ENCODE measurements around the gene SPACA9. TPM values are rescaled to one million over a fixed set of nuclear protein-coding genes. Genes with fewer than 3 reads are reported as not detected.

Gene SPACA9
- polyA plus RNA-seq, 3 donors from 2014 or later: 1.6 to 6.5 (median 2.4) TPM

GRCh38 chr9:132876849-132877248 is 1.8 kb upstream of the SPACA9 start:
- Mint-ChIP-seq H3K27ac (no peak overlapping the region), H3K4me3 (peak overlapping the region; percentile 44 to 84 (median 79)), H3K9me3 (no peaks in the 10 kb centered on the region), H3K36me3 (no peaks in the 10 kb centered on the region), H3K27me3 (ENCODE audit: low read depth in 3 of 3) (peaks cover 1 to 10% (median 10%) of the 10 kb centered on the region in 3 donors), H3K4me1 (peaks cover 12 to 23% of the 10 kb centered on the region in 2 donors)
- no peak for DNase-seq

GRCh38 chr9:132877458-132877823 is 1.3 kb upstream of the SPACA9 start:
- H3K36me3 Mint-ChIP-seq: no peaks in the 10 kb centered on the region
- peaks cover 12 to 23% of the 10 kb centered on the region in 2 donors for H3K4me1 Mint-ChIP-seq
- DNase-seq: no peak
- H3K9me3 Mint-ChIP-seq: no peaks in the 10 kb centered on the region
- H3K27ac Mint-ChIP-seq: peak overlapping the region in 3 of 6 donors; percentile 22 to 39 (median 31)
- peak overlapping the region; percentile 70 to 84 (median 79) for H3K4me3 Mint-ChIP-seq
- peaks cover 1 to 10% (median 10%) of the 10 kb centered on the region in 3 donors for H3K27me3 Mint-ChIP-seq (ENCODE audit: low read depth in 3 of 3)

- H3K27me3 Mint-ChIP-seq (ENCODE audit: low read depth in 3 of 3): peaks cover 0 to 12% (median 10%) of the 10 kb centered on the region in 3 donors
- peak; percentile 76 to 80 (median 79) for DNase-seq
- peaks cover 12 to 23% of the 10 kb centered on the region in 2 donors for H3K4me1 Mint-ChIP-seq
- no peaks in the 10 kb centered on the region for H3K36me3 Mint-ChIP-seq
- H3K4me3 Mint-ChIP-seq: peak within 1 kb of the TSS; percentile 81 to 90 (median 84)
- peak within 1 kb of the TSS; percentile 34 to 92 (median 74) for H3K27ac Mint-ChIP-seq
- no peaks in the 10 kb centered on the region for H3K9me3 Mint-ChIP-seq
These were observed 639 bp upstream of the SPACA9 start, which contains the start of gene AK8 for GRCh38 chr9:132877824-132878694. Gene AK8, minus strand, starts transcription at chr9:132878284. Its CDS starts 29 bp downstream, at chr9:132878255.

GRCh38 chr9:132879457-132880323 is 992 bp downstream of the SPACA9 start:
- H3K36me3 Mint-ChIP-seq: no peaks in the 10 kb centered on the region
- H3K9me3 Mint-ChIP-seq: no peaks in the 10 kb centered on the region
- peak overlapping the region; percentile 55 to 92 (median 74) for H3K27ac Mint-ChIP-seq
- DNase-seq: no peak
- peaks cover 0 to 10% (median 10%) of the 10 kb centered on the region in 3 donors for H3K27me3 Mint-ChIP-seq (ENCODE audit: low read depth in 3 of 3)
- peaks cover 12 to 16% of the 10 kb centered on the region in 2 donors for H3K4me1 Mint-ChIP-seq
- H3K4me3 Mint-ChIP-seq: peak overlapping the region; percentile 81 to 90 (median 84)

GRCh38 chr9:132880324-132880661 is 1.6 kb downstream of the SPACA9 start:
- peaks cover 12 to 16% of the 10 kb centered on the region in 2 donors for H3K4me1 Mint-ChIP-seq
- peaks cover 0 to 10% (median 9%) of the 10 kb centered on the region in 3 donors for H3K27me3 Mint-ChIP-seq (ENCODE audit: low read depth in 3 of 3)
- H3K36me3 Mint-ChIP-seq: no peaks in the 10 kb centered on the region
- peak overlapping the region; percentile 5 to 92 (median 62) for H3K27ac Mint-ChIP-seq
- DNase-seq: no peak
- H3K9me3 Mint-ChIP-seq: no peaks in the 10 kb centered on the region
- peak overlapping the region in 3 of 5 donors; percentile 81 to 90 (median 84) for H3K4me3 Mint-ChIP-seq

GRCh38 chr9:132881826-132882225 is 3.1 kb downstream of the SPACA9 start:
- Mint-ChIP-seq H3K4me1 (peaks cover 12 to 16% of the 10 kb centered on the region in 2 donors), H3K4me3 (no peak overlapping the region), H3K36me3 (no peaks in the 10 kb centered on the region), H3K27ac (no peak overlapping the region), H3K9me3 (no peaks in the 10 kb centered on the region), H3K27me3 (ENCODE audit: low read depth in 3 of 3) (peaks cover 0 to 9% (median 7%) of the 10 kb centered on the region in 3 donors)
- no peak for DNase-seq

- no peak overlapping the region for H3K27ac Mint-ChIP-seq
These were observed 3.9 kb downstream of the SPACA9 start for GRCh38 chr9:132882616-132883015.

GRCh38 chr9:132883349-132884294 is 4.9 kb downstream of the SPACA9 start:
- Mint-ChIP-seq H3K4me3 (no peak overlapping the region), H3K27ac (no peak overlapping the region), H3K4me1 (peaks cover 13 to 16% of the 10 kb centered on the region in 2 donors), H3K36me3 (no peaks in the 10 kb centered on the region), H3K27me3 (ENCODE audit: low read depth in 3 of 3) (peaks cover 0 to 8% (median 7%) of the 10 kb centered on the region in 3 donors), H3K9me3 (no peaks in the 10 kb centered on the region)
- no peak for DNase-seq

More at GRCh38 chr9:132882616-132883015, 3.9 kb downstream of the SPACA9 start:
- Mint-ChIP-seq H3K9me3 (no peaks in the 10 kb centered on the region), H3K36me3 (no peaks in the 10 kb centered on the region), H3K4me3 (no peak overlapping the region), H3K27me3 (ENCODE audit: low read depth in 3 of 3) (peaks cover 0 to 9% (median 7%) of the 10 kb centered on the region in 3 donors), H3K4me1 (peaks cover 11 to 16% of the 10 kb centered on the region in 2 donors)
- no peak for DNase-seq

- H3K4me1 Mint-ChIP-seq: peaks cover 0 to 5% of the 10 kb centered on the region in 2 donors
- no peak overlapping the region for H3K27ac Mint-ChIP-seq
- no peak overlapping the region for H3K4me3 Mint-ChIP-seq
- peak; percentile 8 to 23 (median 16) for DNase-seq
- peaks cover 0 to 2% (median 1%) of the 10 kb centered on the region in 3 donors for H3K27me3 Mint-ChIP-seq (ENCODE audit: low read depth in 3 of 3)
- H3K36me3 Mint-ChIP-seq: no peaks in the 10 kb centered on the region
- no peaks in the 10 kb centered on the region for H3K9me3 Mint-ChIP-seq
These were observed 7.1 kb downstream of the SPACA9 start for GRCh38 chr9:132885720-132886333.

GRCh38 chr9:132886334-132886725 is 7.6 kb downstream of the SPACA9 start:
- no peaks in the 10 kb centered on the region for H3K9me3 Mint-ChIP-seq
- no peak overlapping the region for H3K27ac Mint-ChIP-seq
- peaks cover 0 to 5% of the 10 kb centered on the region in 2 donors for H3K4me1 Mint-ChIP-seq
- no peaks in the 10 kb centered on the region for H3K36me3 Mint-ChIP-seq
- H3K27me3 Mint-ChIP-seq (ENCODE audit: low read depth in 3 of 3): peaks cover 0 to 2% (median 1%) of the 10 kb centered on the region in 3 donors
- DNase-seq: no peak
- no peak overlapping the region for H3K4me3 Mint-ChIP-seq

- H3K27ac Mint-ChIP-seq: no peak overlapping the region
- no peaks in the 10 kb centered on the region for H3K9me3 Mint-ChIP-seq
- H3K27me3 Mint-ChIP-seq (ENCODE audit: low read depth in 3 of 3): peaks cover 0 to 2% (median 1%) of the 10 kb centered on the region in 3 donors
- peaks cover 0 to 5% of the 10 kb centered on the region in 2 donors for H3K4me1 Mint-ChIP-seq
- H3K4me3 Mint-ChIP-seq: no peak overlapping the region
- peaks cover 0 to 5% (median 0%) of the 10 kb centered on the region in 3 donors for H3K36me3 Mint-ChIP-seq
- no peak for DNase-seq
These were observed 8.8 kb downstream of the SPACA9 start for GRCh38 chr9:132887181-132888120.
